K562 (cell line): ENCODE measurements around the gene PRTN3. TPM values are rescaled to one million over a fixed set of nuclear protein-coding genes. Genes with fewer than 3 reads are reported as not detected.

ENCODE experiments used
- BDP1 ChIP-seq: IDR thresholded peaks from 3 replicates; pipeline ENCODE4 v1.6.1; 2011; ENCODE audit not compliant: insufficient read length, insufficient read depth
- BRCA1 ChIP-seq, 2 experiments: fragments of 450-650 bp in 1 of 2; sonication (generic) in 1 of 2; formaldehyde crosslinking in 1 of 2; IDR thresholded peaks; 2 replicates each; pipeline versions ENCODE4 v1.5.0 to v1.6.1; 2017 to 2020; ENCODE audit warnings: mild to moderate bottlenecking in 1 of 2, missing genetic modification reagents in 1 of 2
- CTBP1 ChIP-seq: fragments of 450-650 bp; IDR thresholded peaks from 2 replicates; pipeline ENCODE4 v1.6.1; 2016; ENCODE audit warnings: borderline replicate concordance
- DMBX1 ChIP-seq: fragments of 250-450 bp; sonication (Bioruptor Pico); IDR thresholded peaks from 2 replicates; pipeline ENCODE4 v1.8.0; 2022; ENCODE audit warnings: inconsistent platforms, mild to moderate bottlenecking, moderate library complexity, borderline replicate concordance
- ELF1 ChIP-seq: fragments of 200-800 bp; sonication (Bioruptor generic); IDR thresholded peaks from 2 replicates; pipeline ENCODE4 v1.6.1; 2016; ENCODE audit warnings: missing genetic modification characterization, missing compliant biosample characterization
- GABPA ChIP-seq: fragments of 200-800 bp; sonication (Bioruptor generic); conservative IDR thresholded peaks from 2 replicates; pipeline ENCODE4 v1.6.1; 2016; ENCODE audit warnings: low read depth, missing genetic modification characterization, missing compliant biosample characterization
- HNRNPUL1 ChIP-seq: fragments of 200-400 bp; formaldehyde crosslinking; IDR thresholded peaks from 2 replicates; pipeline ENCODE4 v1.6.1; 2017; ENCODE audit warnings: low read length
- MBD2 ChIP-seq: sonication (generic); IDR thresholded peaks from 2 replicates; pipeline ENCODE4 v1.6.1; 2016; ENCODE audit warnings: low read depth, borderline replicate concordance
- MEIS2 ChIP-seq: fragments of 450-650 bp; IDR thresholded peaks from 2 replicates; pipeline ENCODE4 v1.6.1; 2014; ENCODE audit warnings: mild to moderate bottlenecking; ENCODE audit not compliant: partially characterized antibody
- MYC ChIP-seq, 2 experiments: fragments of 250-450 bp in 1 of 2; sonication (Bioruptor Pico) in 1 of 2; IDR thresholded peaks; 2 replicates each; pipeline versions ENCODE4 v1.5.1 to v1.6.1; 2012 to 2021; ENCODE audit warnings: low read depth in 2 of 2, borderline replicate concordance in 1 of 2, improper control_type of control experiment in 1 of 2, low read length in 1 of 2, mild to moderate bottlenecking in 1 of 2, moderate library complexity in 1 of 2
- NEUROD1 ChIP-seq: fragments of 150-350 bp; IDR thresholded peaks from 2 replicates; pipeline ENCODE4 v1.6.1; 2014; ENCODE audit warnings: borderline replicate concordance, low read length, low read depth; ENCODE audit not compliant: partially characterized antibody
- POLR2H ChIP-seq: IDR thresholded peaks from 2 replicates; pipeline ENCODE4 v1.6.1; 2016; ENCODE audit warnings: missing genetic modification characterization, low read depth, mild to moderate bottlenecking, control low read depth, missing compliant biosample characterization, moderate library complexity
- RB1 ChIP-seq: fragments of 450-650 bp; IDR thresholded peaks from 2 replicates; pipeline ENCODE4 v1.6.1; 2017; ENCODE audit warnings: low read depth, mild to moderate bottlenecking
- SP1 ChIP-seq: sonication (generic); formaldehyde crosslinking; IDR thresholded peaks from 2 replicates; pipeline ENCODE4 v1.8.1; 2022; ENCODE audit warnings: mild to moderate bottlenecking, missing genetic modification reagents
- SRSF3 ChIP-seq: fragments of 200-400 bp; formaldehyde crosslinking; IDR thresholded peaks from 2 replicates; pipeline ENCODE4 v1.6.1; 2016; ENCODE audit warnings: mild to moderate bottlenecking, low read length, moderate library complexity; ENCODE audit not compliant: insufficient read depth
- TOE1 ChIP-seq, 2 experiments: fragments of 450-650 bp in 1 of 2; sonication (generic) in 1 of 2; formaldehyde crosslinking in 1 of 2; IDR thresholded peaks; 2 replicates each; pipeline versions ENCODE4 v1.7.1 to v1.8.0; 2016 to 2022; ENCODE audit warnings: borderline replicate concordance in 2 of 2, mild to moderate bottlenecking in 2 of 2, antibody characterized with exemption in 1 of 2, inconsistent platforms in 1 of 2, low read depth in 1 of 2, missing genetic modification reagents in 1 of 2, moderate library complexity in 1 of 2
- ZC3H4 ChIP-seq: sonication (generic); formaldehyde crosslinking; IDR thresholded peaks from 2 replicates; pipeline ENCODE4 v1.9.0; 2021; ENCODE audit warnings: missing genetic modification reagents, borderline replicate concordance
- ZNF57 ChIP-seq: fragments of 450-650 bp; formaldehyde crosslinking; IDR thresholded peaks from 2 replicates; pipeline ENCODE4 v1.4.0; 2020; ENCODE audit warnings: mild to moderate bottlenecking, moderate library complexity
- ZNF583 ChIP-seq: fragments of 250-450 bp; sonication (Bioruptor Pico); IDR thresholded peaks from 2 replicates; pipeline ENCODE4 v1.4.0; 2020
- polyA plus RNA-seq, 8 experiments: library from polyadenylated mRNA; depleted of rRNA in 4 of 8; stranded (reverse) in 5 of 8; unstranded in 3 of 8; fragments of >200 nt; fragmentation: Nextera tagmentation in 2 of 8; fragmentation: Illumina TruSeq in 1 of 8; extraction: Ambion mirVana in 2 of 8; extraction: Trizol in 1 of 8; gene quantifications; 2 replicates each; pipeline versions ENCODE4 v1.2.1 to v1.2.3, GENCODE V29; 2011 to 2014; ENCODE audit warnings: inconsistent platforms in 1 of 8, missing spikeins in 1 of 8
- total RNA-seq, 7 experiments: library from RNA; depleted of rRNA in 6 of 7; stranded (reverse); fragments of >200 nt in 6 of 7; fragmentation: Illumina TruSeq in 2 of 7; extraction: Trizol in 2 of 7; gene quantifications; 2 replicates each; pipeline versions ENCODE4 v1.2.1 to v1.2.3, GENCODE V29; 2011 to 2021; ENCODE audit warnings: low replicate concordance in 1 of 7
- TF ChIP-seq, protein P1 (sequence below), 2 experiments: IDR thresholded peaks; 2 replicates each; pipeline ENCODE4 v1.6.1; 2011; ENCODE audit warnings: borderline replicate concordance in 1 of 2, control low read depth in 1 of 2, low read depth in 1 of 2, low read length in 1 of 2, mild to moderate bottlenecking in 1 of 2, mixed read lengths in 1 of 2, moderate library complexity in 1 of 2; ENCODE audit not compliant: insufficient read depth in 1 of 2, insufficient read length in 1 of 2, poor library complexity in 1 of 2, severe bottlenecking in 1 of 2; ENCODE audit errors: extremely low read depth in 1 of 2
- TF ChIP-seq, protein P2 (sequence below): sonication (generic); formaldehyde crosslinking; IDR thresholded peaks from 2 replicates; pipeline ENCODE4 v1.8.1; 2023; ENCODE audit warnings: mild to moderate bottlenecking, missing genetic modification reagents
- TF ChIP-seq, protein P3 (sequence below): sonication (generic); formaldehyde crosslinking; IDR thresholded peaks from 2 replicates; pipeline ENCODE4 v1.8.0; 2023; ENCODE audit warnings: mild to moderate bottlenecking, missing genetic modification reagents

The PRTN3 gene
- total and polyA plus RNA-seq, 9 of the 15 experiments (the other 6 are each of a cell fraction or from before 2014, with no cell fraction given): 0.14 to 0.86 (median 0.43) TPM; not detected in 3

DNA sequence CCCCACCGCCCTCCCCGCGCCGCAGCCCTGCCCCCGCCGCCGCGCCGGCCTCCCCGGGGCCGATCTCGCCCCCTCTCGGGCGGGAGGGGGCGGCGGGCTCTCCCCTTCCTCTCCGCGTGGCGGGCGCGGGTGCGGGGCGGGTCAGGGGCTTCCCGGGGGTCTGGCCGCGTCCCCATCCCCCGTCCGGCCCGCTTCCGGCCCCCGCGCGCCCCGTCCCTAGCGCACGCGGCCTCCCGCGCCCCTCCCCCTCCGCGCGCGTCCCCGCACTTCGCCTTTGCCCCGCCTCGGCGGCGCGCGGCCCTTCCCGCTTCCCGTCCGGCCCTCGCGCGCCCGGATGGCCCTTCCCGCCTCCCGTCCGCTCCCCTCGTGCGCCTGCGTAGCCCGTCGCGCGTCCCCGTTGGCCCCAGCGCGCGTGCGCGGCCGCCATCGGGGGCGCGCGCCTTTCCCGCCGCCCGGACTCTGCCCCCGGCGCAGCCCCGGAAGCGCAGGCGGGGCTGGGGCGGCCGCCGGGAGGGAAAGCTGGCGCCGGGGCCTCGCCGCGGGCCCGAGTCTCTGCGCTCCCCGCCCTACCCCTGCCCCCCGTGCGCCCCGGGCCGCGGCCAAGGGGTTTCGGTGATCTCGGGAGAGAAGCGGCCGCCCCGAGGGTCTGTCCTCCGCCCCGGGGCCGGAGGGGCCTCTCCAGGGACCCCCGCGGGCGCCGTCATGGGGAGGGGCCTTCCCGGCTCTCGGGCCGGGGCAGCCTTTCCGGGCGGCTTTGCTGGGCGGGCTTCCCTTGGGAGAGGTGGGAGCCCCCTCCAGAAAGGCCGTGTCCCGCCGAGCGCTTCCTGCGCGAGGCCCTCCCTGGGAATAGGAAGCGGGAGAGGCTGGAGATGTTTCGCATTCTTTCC, 43.0 kb upstream of the PRTN3 start (continued):
- TF ChIP-seq, protein P1, sequence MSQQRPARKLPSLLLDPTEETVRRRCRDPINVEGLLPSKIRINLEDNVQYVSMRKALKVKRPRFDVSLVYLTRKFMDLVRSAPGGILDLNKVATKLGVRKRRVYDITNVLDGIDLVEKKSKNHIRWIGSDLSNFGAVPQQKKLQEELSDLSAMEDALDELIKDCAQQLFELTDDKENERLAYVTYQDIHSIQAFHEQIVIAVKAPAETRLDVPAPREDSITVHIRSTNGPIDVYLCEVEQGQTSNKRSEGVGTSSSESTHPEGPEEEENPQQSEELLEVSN (IDR thresholded peaks at IDR 0.05; ENCODE audit: borderline replicate concordance in 1 of 2, extremely low read depth in 1 of 2, insufficient read depth in 1 of 2, insufficient read length in 1 of 2, low read depth in 1 of 2, low read length in 1 of 2, poor library complexity in 1 of 2, severe bottlenecking in 1 of 2): peak; percentile 76 to 96
- TF ChIP-seq MBD2 (no peak), NEUROD1 (peak; percentile 35), MEIS2 (peak; percentile 91), BDP1 (no peak), MYC (IDR thresholded peaks at IDR 0.05; ENCODE audit: low read depth, low read length) (peak; percentile 64; the same call in 1 of the 2 replicates), MYC (CRISPR knock-in tag; IDR thresholded peaks at IDR 0.05; ENCODE audit: borderline replicate concordance, low read depth) (no peak), GABPA (tag) (peak; percentile 73; the same call in 1 of the 2 replicates), ELF1 (tag) (peak; percentile 58), BRCA1 (IDR thresholded peaks at IDR 0.05) (no peak), BRCA1 (CRISPR knock-in tag; IDR thresholded peaks at IDR 0.05) (no peak), SRSF3 (peak; percentile 52; the same call in 1 of the 2 replicates), ZNF583 (CRISPR knock-in tag) (peak; percentile 61; the same call in 1 of the 2 replicates), SP1 (no peak), ZC3H4 (0 out of 2 replicates have a peak, but pooled peaks have one; percentile 21), ZNF57 (no peak), TOE1 (IDR thresholded peaks at IDR 0.05; ENCODE audit: borderline replicate concordance) (no peak), TOE1 (CRISPR knock-in tag; IDR thresholded peaks at IDR 0.05; ENCODE audit: borderline replicate concordance, low read depth) (no peak), POLR2H (tag) (0 out of 2 replicates have a peak, but pooled peaks have one; percentile 40), RB1 (peak; percentile 99), DMBX1 (CRISPR knock-in tag) (peak; percentile 95; the same call in 1 of the 2 replicates), CTBP1 (peak; percentile 50; the same call in 1 of the 2 replicates), HNRNPUL1 (no peak)
- TF ChIP-seq, protein P2, sequence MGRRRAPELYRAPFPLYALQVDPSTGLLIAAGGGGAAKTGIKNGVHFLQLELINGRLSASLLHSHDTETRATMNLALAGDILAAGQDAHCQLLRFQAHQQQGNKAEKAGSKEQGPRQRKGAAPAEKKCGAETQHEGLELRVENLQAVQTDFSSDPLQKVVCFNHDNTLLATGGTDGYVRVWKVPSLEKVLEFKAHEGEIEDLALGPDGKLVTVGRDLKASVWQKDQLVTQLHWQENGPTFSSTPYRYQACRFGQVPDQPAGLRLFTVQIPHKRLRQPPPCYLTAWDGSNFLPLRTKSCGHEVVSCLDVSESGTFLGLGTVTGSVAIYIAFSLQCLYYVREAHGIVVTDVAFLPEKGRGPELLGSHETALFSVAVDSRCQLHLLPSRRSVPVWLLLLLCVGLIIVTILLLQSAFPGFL (CRISPR knock-in tag): 0 out of 2 replicates have a peak, but pooled peaks have one; percentile 22
- TF ChIP-seq, protein P3, sequence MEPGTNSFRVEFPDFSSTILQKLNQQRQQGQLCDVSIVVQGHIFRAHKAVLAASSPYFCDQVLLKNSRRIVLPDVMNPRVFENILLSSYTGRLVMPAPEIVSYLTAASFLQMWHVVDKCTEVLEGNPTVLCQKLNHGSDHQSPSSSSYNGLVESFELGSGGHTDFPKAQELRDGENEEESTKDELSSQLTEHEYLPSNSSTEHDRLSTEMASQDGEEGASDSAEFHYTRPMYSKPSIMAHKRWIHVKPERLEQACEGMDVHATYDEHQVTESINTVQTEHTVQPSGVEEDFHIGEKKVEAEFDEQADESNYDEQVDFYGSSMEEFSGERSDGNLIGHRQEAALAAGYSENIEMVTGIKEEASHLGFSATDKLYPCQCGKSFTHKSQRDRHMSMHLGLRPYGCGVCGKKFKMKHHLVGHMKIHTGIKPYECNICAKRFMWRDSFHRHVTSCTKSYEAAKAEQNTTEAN (CRISPR knock-in tag): 0 out of 2 replicates have a peak, but pooled peaks have one; percentile 63
